B cell (primary cell): ENCODE measurements around the gene GPR78. TPM values are rescaled to one million over a fixed set of nuclear protein-coding genes. Genes with fewer than 3 reads are reported as not detected.

Source experiments
- ATAC-seq: fragments of 200-7000 bp; cut with Tn5 transposase; one replicate; pipeline ENCODE4 v1.10.0; 2021; ENCODE audit warnings: low read depth, mild to moderate bottlenecking, moderate number of reproducible peaks, moderate library complexity
- CTCF ChIA-PET: fragments of 350-600 bp; sonication (Branson Sonifier 250); formaldehyde crosslinking; loops from one replicate; lab custom pipeline; 2021; ENCODE audit warnings: antibody characterized with exemption, inconsistent platforms; lab: Charles Lee
- POLR2A ChIA-PET: fragments of 350-600 bp; sonication (Branson Sonifier 250); formaldehyde crosslinking; loops from one replicate; lab custom pipeline; 2021; ENCODE audit warnings: antibody characterized with exemption; lab: Charles Lee
- DNase-seq: peaks from one replicate; pipeline ENCODE4 v3.0.0; 2013
- H2AFZ ChIP-seq: 2 replicates; pipeline ENCODE4 v1.6.1; 2012; ENCODE audit warnings: mild to moderate bottlenecking, low read depth, low read length; ENCODE audit not compliant: insufficient read depth, poor library complexity, severe bottlenecking
- H3K27ac ChIP-seq, 2 donors: 1 replicate in 1 of 2; 2 replicates in 1 of 2; pipeline ENCODE4 v1.5.1; 2012 to 2013; ENCODE audit warnings: low read length in 2 of 2, mild to moderate bottlenecking in 2 of 2, moderate library complexity in 1 of 2
- H3K27me3 ChIP-seq, 4 experiments: fragments of 200-600 bp in 1 of 4; sonication (generic) in 1 of 4; replicated peaks in 1 of 4; 1 replicate in 2 of 4; 2 replicates in 2 of 4; pipeline versions ENCODE4 v1.6.1 to v1.7.0; 2013 to 2016; ENCODE audit warnings: low read length in 3 of 4, mild to moderate bottlenecking in 2 of 4, mixed read lengths in 1 of 4, moderate library complexity in 1 of 4; ENCODE audit not compliant: insufficient read depth in 4 of 4, control insufficient read depth in 3 of 4; ENCODE audit errors: control extremely low read depth in 1 of 4
- H3K36me3 ChIP-seq, 2 experiments: replicated peaks in 1 of 2; 1 replicate in 1 of 2; 2 replicates in 1 of 2; pipeline versions ENCODE4 v1.6.1 to v1.7.1; 2013; ENCODE audit warnings: low read length in 1 of 2; ENCODE audit not compliant: insufficient read depth in 2 of 2, control insufficient read depth in 1 of 2; ENCODE audit errors: control extremely low read depth in 1 of 2, extremely low read depth in 1 of 2
- H3K4me1 ChIP-seq, 2 donors: fragments of 200-600 bp in 1 of 2; sonication (generic) in 1 of 2; 1 replicate in 1 of 2; 2 replicates in 1 of 2; pipeline versions ENCODE4 v1.5.1 to v1.6.1; 2013 to 2017; ENCODE audit warnings: low read length in 2 of 2; ENCODE audit not compliant: control insufficient read depth in 2 of 2, insufficient read depth in 2 of 2
- H3K4me2 ChIP-seq: replicated peaks from 2 replicates; pipeline ENCODE3; 2012; ENCODE audit warnings: mild to moderate bottlenecking, low read depth, low read length; ENCODE audit not compliant: poor library complexity, severe bottlenecking
- H3K4me3 ChIP-seq, 5 experiments: fragments of 200-600 bp in 1 of 5; sonication (generic) in 1 of 5; 1 replicate in 3 of 5; 2 replicates in 2 of 5; pipeline versions ENCODE4 v1.5.1 to v1.7.0; 2011 to 2016; ENCODE audit warnings: low read length in 4 of 5, mild to moderate bottlenecking in 4 of 5, low read depth in 2 of 5, control low read depth in 1 of 5, moderate library complexity in 1 of 5; ENCODE audit not compliant: insufficient read depth in 1 of 5; ENCODE audit errors: control extremely low read depth in 1 of 5, extremely low read depth in 1 of 5
- H3K79me2 ChIP-seq: fragments of 200-600 bp; sonication (generic); one replicate; pipeline ENCODE4 v1.6.0; 2016; ENCODE audit warnings: low read length; ENCODE audit not compliant: control insufficient read depth, insufficient read depth
- H3K9ac ChIP-seq: fragments of 200-600 bp; sonication (generic); 2 replicates; pipeline ENCODE4 v1.6.1; 2017; ENCODE audit warnings: mild to moderate bottlenecking, low read length, moderate library complexity
- H3K9me3 ChIP-seq, 3 donors: one replicate each; pipeline versions ENCODE4 v1.6.1 to v1.7.1; 2013; ENCODE audit warnings: low read length in 2 of 3; ENCODE audit not compliant: control insufficient read depth in 2 of 3, insufficient read depth in 1 of 3; ENCODE audit errors: control extremely low read depth in 1 of 3
- H4K20me1 ChIP-seq: 2 replicates; pipeline ENCODE4 v1.6.0; 2012; ENCODE audit warnings: mild to moderate bottlenecking, low read length; ENCODE audit not compliant: insufficient read depth, control insufficient read depth, poor library complexity, severe bottlenecking
- H3K27ac Mint-ChIP-seq: one replicate; pipeline ENCODE4 v1.8.0; 2021; ENCODE audit warnings: mixed read lengths
- H3K27me3 Mint-ChIP-seq: one replicate; pipeline ENCODE4 v1.8.0; 2021; ENCODE audit warnings: mixed read lengths
- H3K4me1 Mint-ChIP-seq: one replicate; pipeline ENCODE4 v1.8.0; 2021; ENCODE audit warnings: mixed read lengths
- H3K4me3 Mint-ChIP-seq: one replicate; pipeline ENCODE4 v1.8.0; 2021; ENCODE audit warnings: mixed read lengths
- H3K9me3 Mint-ChIP-seq: one replicate; pipeline ENCODE4 v1.8.0; 2022; ENCODE audit warnings: mixed read lengths; ENCODE audit not compliant: insufficient read depth
- CTCF ChIP-seq: fragments of 200-600 bp; IDR thresholded peaks from one replicate; pipeline ENCODE4 v1.8.0; 2022; ENCODE audit warnings: antibody characterized with exemption, mild to moderate bottlenecking
- EZH2 ChIP-seq: IDR thresholded peaks from 2 replicates; pipeline ENCODE4 v1.6.1; 2012; ENCODE audit warnings: borderline replicate concordance, low read depth, mild to moderate bottlenecking, moderate library complexity, low read length; ENCODE audit not compliant: insufficient read depth, poor library complexity, severe bottlenecking
- WGBS: methylation state at CpG from one replicate; pipeline ENCODE4 v1.1.5; 2013; ENCODE audit warnings: missing lambda C conversion rate; ENCODE audit not compliant: insufficient coverage; 5-methylcytosine and 5-hydroxymethylcytosine counted together
- intact Hi-C: fragments of 100-400 bp; cut with micrococcal nuclease; formaldehyde crosslinking; loops from one replicate; pipeline ENCODE4 v1.10.0; 2022
- polyA plus RNA-seq: library from polyadenylated mRNA; depleted of rRNA; stranded (reverse); fragments of >200 nt; gene quantifications from 2 replicates; pipeline ENCODE4 v1.2.3, GENCODE V29; 2012
- total RNA-seq, 2 donors: library from RNA; stranded (reverse); fragments of 120-200 nt in 1 of 2; gene quantifications; 1 replicate in 1 of 2; 2 replicates in 1 of 2; pipeline versions ENCODE4 v1.2.3 to v1.2.4, GENCODE V29; 2013 to 2022

The GPR78 gene
- total and polyA plus RNA-seq, 2 donors (not counting 1 experiment from before 2014, with no cell fraction given): not detected

GRCh38 chr4:8615921-8616787 is 36.0 kb downstream of the GPR78 start:
- H3K9ac ChIP-seq: no peak overlapping the region
- intact Hi-C loops: no loop called here
- TF ChIP-seq CTCF: no peak
- no peak for TF ChIP-seq EZH2
- H3K79me2 ChIP-seq: no peaks in the 10 kb centered on the region
- no peaks in the 10 kb centered on the region for H3K4me1 ChIP-seq
- Mint-ChIP-seq H3K27me3 (no peaks in the 10 kb centered on the region), H3K27ac (no peak overlapping the region), H3K4me1 (no peaks in the 10 kb centered on the region), H3K9me3 (no peaks in the 10 kb centered on the region), H3K4me3 (no peak overlapping the region)
- no peak for DNase-seq
- no peaks in the 10 kb centered on the region for H3K9me3 ChIP-seq
- POLR2A ChIA-PET: no interaction called here
- 85% methylated on average over 23 of the region's 26 CpGs for WGBS
- no peak overlapping the region for H3K4me2 ChIP-seq
- H3K4me3 ChIP-seq: no peak overlapping the region
- ATAC-seq: no peak
- no peak overlapping the region for H3K27ac ChIP-seq
- H3K36me3 ChIP-seq: no peaks in the 10 kb centered on the region
- CTCF ChIA-PET: no interaction called here
- no peak overlapping the region for H2AFZ ChIP-seq
- no peaks in the 10 kb centered on the region for H3K27me3 ChIP-seq
- H4K20me1 ChIP-seq: no peaks in the 10 kb centered on the region

DNA sequence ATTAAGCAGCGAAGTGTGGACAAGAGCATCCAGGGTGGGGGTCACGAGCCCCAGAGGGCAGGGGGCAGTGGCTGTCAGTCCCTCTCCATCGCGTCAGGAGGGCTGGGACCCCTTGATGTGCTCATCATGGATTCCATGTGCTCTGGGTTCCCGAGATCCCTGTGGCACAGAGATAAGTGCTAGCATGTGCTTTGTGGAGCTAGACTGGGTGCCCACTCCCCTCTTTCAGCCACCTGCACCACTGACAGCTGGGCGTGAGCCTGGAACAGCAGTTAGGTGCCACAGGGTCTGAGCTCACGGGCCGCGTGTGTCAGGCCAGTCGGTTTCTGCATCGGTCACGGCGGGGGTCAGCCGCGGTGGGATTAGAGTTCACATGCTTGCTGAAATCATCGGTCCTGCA is 36.6 kb downstream of the GPR78 start:
- CTCF ChIA-PET: no interaction called here
- Mint-ChIP-seq H3K27me3 (no peaks in the 10 kb centered on the region), H3K4me1 (no peaks in the 10 kb centered on the region), H3K27ac (no peak overlapping the region), H3K4me3 (no peak overlapping the region), H3K9me3 (no peaks in the 10 kb centered on the region)
- TF ChIP-seq EZH2 (no peak), CTCF (no peak)
- H3K27me3 ChIP-seq: no peaks in the 10 kb centered on the region
- no peaks in the 10 kb centered on the region for H3K79me2 ChIP-seq
- H3K4me3 ChIP-seq: no peak overlapping the region
- POLR2A ChIA-PET: no interaction called here
- WGBS: 90% methylated on average over 16 of the region's 16 CpGs
- no peak overlapping the region for H2AFZ ChIP-seq
- H3K9me3 ChIP-seq: no peaks in the 10 kb centered on the region
- DNase-seq: no peak
- no peaks in the 10 kb centered on the region for H4K20me1 ChIP-seq
- H3K36me3 ChIP-seq: no peaks in the 10 kb centered on the region
- H3K9ac ChIP-seq: no peak overlapping the region
- H3K4me1 ChIP-seq: no peaks in the 10 kb centered on the region
- H3K27ac ChIP-seq: no peak overlapping the region
- no peak for ATAC-seq
- no peak overlapping the region for H3K4me2 ChIP-seq
- intact Hi-C loops: no loop called here
